HepG2 (cell line): Measurements from ENCODE around the gene MYRIP. TPM values are rescaled to one million over a fixed set of nuclear protein-coding genes. Genes with fewer than 3 reads are reported as not detected.
A peak's percentile ranks its signal among the peaks of the same experiment; 100 is the strongest.

Experiments used
- CC2D1A ChIP-seq: sonication (generic); formaldehyde crosslinking; IDR thresholded peaks from 2 replicates; pipeline ENCODE4 v1.8.1; 2023; ENCODE audit warnings: mild to moderate bottlenecking, missing genetic modification reagents
- CERS6 ChIP-seq: sonication (generic); formaldehyde crosslinking; IDR thresholded peaks from 2 replicates; pipeline ENCODE4 v1.5.0; 2020; ENCODE audit warnings: missing genetic modification reagents
- CHCHD3 ChIP-seq: sonication (generic); formaldehyde crosslinking; IDR thresholded peaks from 2 replicates; pipeline ENCODE4 v1.8.0; 2022; ENCODE audit warnings: mild to moderate bottlenecking, missing genetic modification reagents, moderate library complexity
- EP300 ChIP-seq, 3 experiments: sonication (generic) in 1 of 3; formaldehyde crosslinking in 1 of 3; IDR thresholded peaks; 2 replicates each; pipeline versions ENCODE4 v1.5.1 to v1.6.1; 2011 to 2020; ENCODE audit warnings: low read depth in 2 of 3, low read length in 2 of 3, borderline replicate concordance in 1 of 3, improper control_type of control experiment in 1 of 3, mild to moderate bottlenecking in 1 of 3, missing genetic modification reagents in 1 of 3, moderate library complexity in 1 of 3
- HNF4A ChIP-seq: sonication (generic); formaldehyde crosslinking; IDR thresholded peaks from 2 replicates; pipeline ENCODE4 v1.4.0; 2020; ENCODE audit warnings: missing genetic modification reagents
- HNRNPUL1 ChIP-seq: fragments of 200-400 bp; formaldehyde crosslinking; IDR thresholded peaks from 2 replicates; pipeline ENCODE4 v1.6.1; 2017; ENCODE audit warnings: low read depth, mild to moderate bottlenecking, low read length, moderate library complexity
- HOXD1 ChIP-seq: sonication (generic); formaldehyde crosslinking; IDR thresholded peaks from 2 replicates; pipeline ENCODE4 v1.5.0; 2020; ENCODE audit warnings: missing genetic modification reagents
- KDM4B ChIP-seq: sonication (generic); formaldehyde crosslinking; IDR thresholded peaks from 2 replicates; pipeline ENCODE4 v1.4.0; 2020; ENCODE audit warnings: missing genetic modification reagents
- MNT ChIP-seq: fragments of 450-650 bp; IDR thresholded peaks from 2 replicates; pipeline ENCODE4 v1.6.1; 2016
- NFATC3 ChIP-seq: sonication (generic); formaldehyde crosslinking; IDR thresholded peaks from 2 replicates; pipeline ENCODE4 v1.5.1; 2020; ENCODE audit warnings: mild to moderate bottlenecking, missing genetic modification reagents
- POLR2A ChIP-seq, 2 experiments: IDR thresholded peaks; 2 replicates each; pipeline ENCODE4 v1.6.1; 2011; ENCODE audit warnings: low read depth in 2 of 2, low read length in 2 of 2, mild to moderate bottlenecking in 1 of 2, moderate library complexity in 1 of 2; ENCODE audit not compliant: insufficient read depth in 1 of 2
- PPARG ChIP-seq: conservative IDR thresholded peaks from 2 replicates; pipeline ENCODE4 v1.6.1; 2016; ENCODE audit warnings: missing biosample characterization, missing genetic modification reagents
- REL ChIP-seq: sonication (generic); formaldehyde crosslinking; conservative IDR thresholded peaks from 2 replicates; pipeline ENCODE4 v1.8.0; 2022; ENCODE audit warnings: mild to moderate bottlenecking, missing genetic modification reagents, moderate library complexity
- RELA ChIP-seq: sonication (generic); formaldehyde crosslinking; IDR thresholded peaks from 2 replicates; pipeline ENCODE4 v1.4.0; 2020; ENCODE audit warnings: missing genetic modification reagents
- REST ChIP-seq, 2 experiments: IDR thresholded peaks; 2 replicates each; pipeline ENCODE4 v1.6.1; 2011 to 2012; ENCODE audit warnings: low read length in 2 of 2, borderline replicate concordance in 1 of 2, low read depth in 1 of 2, mild to moderate bottlenecking in 1 of 2, moderate library complexity in 1 of 2
- RFX1 ChIP-seq: fragments of 450-650 bp; IDR thresholded peaks from 2 replicates; pipeline ENCODE4 v1.6.1; 2017
- TFAP4 ChIP-seq: sonication (generic); IDR thresholded peaks from 2 replicates; pipeline ENCODE4 v1.6.1; 2016; ENCODE audit warnings: low read depth, borderline replicate concordance
- THAP11 ChIP-seq: IDR thresholded peaks from 2 replicates; pipeline ENCODE4 v1.6.1; 2016; ENCODE audit warnings: missing biosample characterization, missing genetic modification reagents
- ZBTB37 ChIP-seq: sonication (generic); formaldehyde crosslinking; IDR thresholded peaks from 2 replicates; pipeline ENCODE4 v1.4.0; 2020; ENCODE audit warnings: mild to moderate bottlenecking, missing genetic modification reagents
- ZNF337 ChIP-seq: sonication (generic); formaldehyde crosslinking; IDR thresholded peaks from 2 replicates; pipeline ENCODE4 v1.5.1; 2020; ENCODE audit warnings: missing genetic modification reagents, low read depth, mild to moderate bottlenecking, borderline replicate concordance
- ZNF543 ChIP-seq: sonication (generic); formaldehyde crosslinking; IDR thresholded peaks from 2 replicates; pipeline ENCODE4 v1.4.0; 2020; ENCODE audit warnings: mild to moderate bottlenecking, missing genetic modification reagents
- ZNF619 ChIP-seq: sonication (generic); formaldehyde crosslinking; IDR thresholded peaks from 2 replicates; pipeline ENCODE4 v1.4.0; 2020; ENCODE audit warnings: mild to moderate bottlenecking, missing genetic modification reagents
- ZNF780A ChIP-seq: sonication (generic); formaldehyde crosslinking; IDR thresholded peaks from 2 replicates; pipeline ENCODE4 v1.8.0; 2022; ENCODE audit warnings: mild to moderate bottlenecking, missing genetic modification reagents, moderate library complexity
- polyA plus RNA-seq, 8 experiments: library from polyadenylated mRNA; depleted of rRNA in 3 of 8; stranded (reverse) in 7 of 8; unstranded in 1 of 8; fragments of >200 nt; fragmentation: Illumina TruSeq in 4 of 8; extraction: Trizol in 4 of 8; gene quantifications; 2 replicates each; pipeline versions ENCODE4 v1.2.1 to v1.2.3, GENCODE V29; 2011 to 2016; ENCODE audit warnings: low read depth in 4 of 8, missing spikeins in 1 of 8, mixed read lengths in 1 of 8; ENCODE audit not compliant: insufficient read depth in 1 of 8
- total RNA-seq, 5 experiments: library from RNA; depleted of rRNA; stranded (reverse); fragments of >200 nt; fragmentation: Illumina TruSeq; extraction: Trizol; gene quantifications; 2 replicates each; pipeline ENCODE4 v1.2.3, GENCODE V29; 2016; ENCODE audit warnings: low read depth in 1 of 5

MYRIP gene
- total and polyA plus RNA-seq, 2 of the 13 experiments (the other 11 are each of a cell fraction or from before 2014, with no cell fraction given), result 0.64 to 0.84 TPM

DNA sequence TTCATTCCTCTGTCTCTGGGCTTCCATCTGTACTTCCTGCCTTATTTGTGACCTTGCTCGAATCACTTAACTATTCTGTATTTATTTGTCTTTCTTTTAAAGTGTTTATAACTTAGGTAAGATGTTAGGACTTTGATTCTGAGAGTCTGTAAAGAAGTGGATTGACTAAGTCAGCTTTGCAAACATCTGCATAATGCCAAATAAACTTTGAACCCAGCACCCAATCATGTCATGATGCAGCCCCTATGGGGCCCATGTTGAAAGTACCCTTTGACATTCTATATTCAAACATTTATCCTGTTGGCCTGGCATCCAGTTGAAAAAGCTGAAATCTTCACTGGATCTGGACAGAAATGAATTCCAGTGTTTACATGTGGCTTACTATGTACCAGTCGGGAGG, 3.8 kb upstream of the MYRIP start (continued):
- TF ChIP-seq KDM4B (CRISPR knock-in tag) (no peak), REST (IDR thresholded peaks at IDR 0.05; ENCODE audit: borderline replicate concordance in 1 of 2, low read depth in 1 of 2, low read length in 2 of 2) (0 out of 4 replicates have a peak, but pooled peaks of 1 of the 2 experiments have one; percentile 36), MNT (no peak), RELA (CRISPR knock-in tag) (no peak), NFATC3 (CRISPR knock-in tag) (no peak), REL (CRISPR knock-in tag) (no peak), HNF4A (peak; percentile 71), THAP11 (no peak), ZBTB37 (no peak), HNRNPUL1 (no peak), ZNF543 (CRISPR knock-in tag) (no peak), PPARG (CRISPR knock-in tag) (no peak), HOXD1 (CRISPR knock-in tag) (no peak), EP300 (IDR thresholded peaks at IDR 0.05; ENCODE audit: low read depth in 2 of 2, low read length in 2 of 2) (peak in 1 of 2 experiments; percentile 65; a peak in 1 of 4 replicates), EP300 (CRISPR knock-in tag; IDR thresholded peaks at IDR 0.05; ENCODE audit: borderline replicate concordance) (no peak), TFAP4 (no peak), CC2D1A (no peak), ZNF780A (no peak), ZNF619 (CRISPR knock-in tag) (no peak), RFX1 (no peak), CHCHD3 (CRISPR knock-in tag) (no peak), POLR2A (IDR thresholded peaks at IDR 0.05; ENCODE audit: insufficient read depth in 1 of 2, low read depth in 2 of 2, low read length in 2 of 2) (no peak), ZNF337 (no peak), CERS6 (CRISPR knock-in tag) (no peak)
